Dedifferentiated amniotic fluid mesenchymal stem cell (primary cell): ENCODE data around the gene MIER2.

ENCODE experiments used
- DNase-seq: peaks from one replicate; pipeline ENCODE4 v3.0.0-alpha.2; 2016; ENCODE audit errors: extremely low spot score

The MIER2 gene

DNA sequence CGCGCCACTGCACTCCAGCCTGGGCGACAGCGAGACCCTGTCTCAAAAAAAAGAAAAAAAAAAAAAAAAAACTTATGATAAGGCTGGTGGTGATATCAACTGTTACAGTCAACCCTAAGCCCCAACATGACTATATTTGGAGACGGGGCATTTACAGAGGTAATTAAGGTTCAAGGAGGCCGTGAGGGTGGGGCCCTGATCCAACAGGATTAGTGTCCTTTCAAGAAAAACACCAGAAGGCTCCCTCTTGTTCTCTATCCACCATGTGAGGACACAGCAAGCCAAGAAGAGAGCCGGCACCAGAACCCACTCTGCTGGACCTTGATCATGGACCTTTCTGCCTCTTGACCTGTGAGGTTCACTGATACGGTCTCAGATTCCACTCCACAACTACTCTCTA is 14.1 kb downstream of the MIER2 start:
- DNase-seq = no peak

DNA sequence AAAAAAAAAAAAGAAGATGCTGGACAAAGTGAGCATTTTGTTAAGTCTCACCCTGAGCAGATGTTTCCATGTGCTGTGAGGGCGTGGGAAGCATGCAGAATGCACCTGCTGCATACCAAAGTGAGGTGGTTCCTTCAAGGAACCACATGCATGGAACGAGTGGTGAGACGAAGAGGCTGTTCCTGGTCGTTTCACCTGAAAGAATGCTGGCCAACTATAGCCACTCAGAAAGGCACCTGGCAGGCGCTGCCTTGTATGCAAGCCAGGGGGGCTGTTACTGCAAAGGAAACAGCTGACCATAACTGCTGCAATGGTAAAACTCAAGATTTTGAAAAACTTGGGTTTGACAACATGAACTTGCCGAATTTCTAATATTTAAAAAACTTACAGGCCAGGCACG is 14.7 kb downstream of the MIER2 start:
- no peak for DNase-seq

DNA sequence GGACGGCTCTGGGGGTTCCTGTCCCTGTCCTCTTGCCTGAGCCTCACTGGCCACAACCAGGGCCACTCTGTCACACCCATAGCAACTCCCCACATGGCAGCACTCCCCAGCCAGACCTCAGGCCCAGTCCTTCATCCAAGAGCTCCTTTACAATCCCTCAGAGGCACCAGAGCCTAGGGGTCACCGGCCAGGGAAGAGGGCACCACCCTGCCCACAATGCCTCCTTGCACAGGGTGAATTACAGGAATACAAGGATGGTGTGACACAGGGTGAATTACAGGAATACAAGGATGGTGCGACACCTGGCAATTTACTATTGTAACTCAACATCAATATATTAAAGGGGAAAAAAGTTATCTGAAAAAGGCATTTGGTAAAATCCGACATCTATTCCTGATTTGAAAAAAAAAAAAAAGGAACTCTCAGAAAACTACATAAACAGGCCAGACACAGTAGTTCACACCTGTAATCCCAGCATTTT is 16.5 kb downstream of the MIER2 start:
- no peak for DNase-seq

DNA sequence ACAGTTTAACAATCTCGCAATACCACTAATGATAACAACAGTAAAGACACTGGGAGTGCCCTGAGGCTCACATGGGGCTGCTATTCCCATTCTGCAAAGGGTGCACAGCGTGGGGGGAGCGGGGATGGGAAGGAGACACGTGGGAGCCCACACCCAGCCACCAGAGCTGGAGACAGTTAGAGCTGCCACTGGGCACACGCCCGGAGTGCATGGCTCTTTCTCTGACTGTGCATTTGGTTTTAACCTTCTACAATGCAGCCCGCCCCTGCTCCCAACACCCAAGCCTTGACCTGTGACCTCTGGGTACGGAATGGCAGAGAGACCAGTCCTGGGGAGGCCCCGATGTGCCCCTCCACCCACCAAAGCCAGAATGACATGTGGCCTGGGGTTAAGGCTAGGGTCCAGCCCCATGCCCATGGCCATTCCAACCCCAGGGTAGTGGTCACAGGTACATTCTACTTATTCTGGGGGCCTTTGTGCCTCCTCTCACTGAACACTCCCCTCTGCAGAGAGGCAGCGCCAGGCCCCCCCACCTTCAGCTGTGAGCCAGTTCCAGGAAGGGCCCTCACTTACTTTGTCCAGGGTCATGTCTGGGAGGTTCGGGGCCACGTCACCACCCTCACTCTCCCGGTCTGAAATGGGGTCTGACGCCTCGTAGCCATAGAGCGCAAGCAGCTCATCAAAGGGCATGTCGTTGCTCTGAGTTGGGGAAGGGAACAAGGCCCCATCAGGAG is 17.1 kb downstream of the MIER2 start:
- no peak for DNase-seq

DNA sequence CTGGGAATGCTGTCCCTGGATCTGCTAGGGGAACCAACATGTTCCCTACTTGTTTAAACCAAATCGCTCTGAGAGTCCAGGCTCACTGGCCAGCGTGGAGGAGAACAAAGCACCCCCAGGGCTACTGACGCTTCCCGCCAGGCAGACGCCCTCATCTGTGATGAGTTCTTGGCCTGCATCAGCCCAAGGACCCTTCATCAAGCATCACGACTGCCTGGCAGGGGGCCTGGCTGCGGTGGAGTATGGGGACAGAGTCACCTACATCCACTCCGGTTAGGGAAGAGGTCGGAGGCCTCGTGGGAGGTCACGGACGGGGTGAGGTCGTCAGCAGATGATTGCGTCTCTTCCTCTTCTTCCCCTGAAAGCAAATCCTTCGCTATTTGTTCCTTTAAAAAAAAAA is 17.7 kb downstream of the MIER2 start:
- no peak for DNase-seq

DNA sequence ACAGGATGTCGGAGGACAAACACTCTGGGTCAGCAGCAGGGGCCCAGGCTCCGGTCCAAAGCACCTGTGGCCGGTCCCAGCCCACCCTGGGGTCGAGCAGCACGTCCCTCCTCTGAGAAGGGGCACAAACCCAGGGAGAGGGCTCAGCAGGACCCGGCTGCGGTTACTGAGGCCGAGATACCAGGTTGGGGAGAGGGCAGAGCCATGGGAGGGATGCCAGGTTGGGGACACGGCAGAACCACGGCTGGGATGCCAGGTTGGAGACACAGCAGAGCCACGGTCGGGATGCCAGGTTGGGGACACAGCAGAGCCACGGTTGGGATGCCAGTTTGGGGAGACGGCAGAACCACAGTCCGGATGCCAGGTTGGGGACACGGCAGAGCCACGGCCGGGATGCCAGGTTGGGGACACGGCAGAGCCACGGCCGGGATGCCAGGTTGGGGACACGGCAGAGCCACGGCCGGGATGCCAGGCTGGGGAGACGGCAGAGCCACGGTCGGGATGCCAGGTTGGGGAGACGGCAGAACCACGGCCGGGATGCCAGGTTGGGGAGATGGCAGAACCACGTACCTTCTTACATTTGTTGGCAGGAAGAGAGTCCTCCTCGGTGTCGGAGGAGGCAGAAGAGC is 18.5 kb downstream of the MIER2 start:
- no peak for DNase-seq

DNA sequence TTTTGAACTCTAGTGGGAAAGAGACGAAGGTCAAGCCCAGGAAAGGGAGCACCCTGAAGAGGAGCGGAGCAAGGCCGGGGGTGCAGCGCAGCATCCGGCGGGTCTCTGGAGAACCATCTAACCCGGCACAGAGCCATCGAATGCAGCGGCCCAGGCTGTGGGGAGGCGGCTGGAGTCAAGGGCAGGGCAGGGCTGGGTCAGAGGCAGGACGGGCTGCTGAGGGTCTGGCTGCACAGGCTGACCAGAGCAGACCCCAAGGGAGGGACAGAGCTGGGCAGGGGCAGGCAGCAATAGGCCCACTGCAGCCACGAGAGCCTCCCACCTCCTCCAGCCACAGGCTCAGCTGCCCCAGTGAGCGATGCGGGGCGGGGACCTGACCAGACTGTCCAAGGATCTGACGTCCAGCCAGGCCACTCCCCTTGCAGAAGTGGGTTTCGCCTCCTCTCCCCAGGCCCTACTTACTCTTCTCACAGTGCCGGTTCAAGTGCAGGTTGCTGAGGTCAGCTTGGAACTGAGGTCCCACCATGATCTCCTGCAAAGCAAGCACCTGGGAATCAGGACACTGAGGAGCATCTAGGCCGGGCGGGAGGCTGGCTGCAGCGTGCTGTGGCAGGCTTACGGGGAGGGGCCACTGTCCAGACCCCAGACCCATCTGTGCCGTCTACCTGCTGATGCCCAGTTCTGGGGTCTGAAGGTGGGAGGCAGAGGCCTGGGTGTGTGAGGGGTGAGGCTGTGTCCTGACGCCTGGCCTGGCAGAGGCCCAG is 19.2 kb downstream of the MIER2 start:
- DNase-seq = no peak

DNA sequence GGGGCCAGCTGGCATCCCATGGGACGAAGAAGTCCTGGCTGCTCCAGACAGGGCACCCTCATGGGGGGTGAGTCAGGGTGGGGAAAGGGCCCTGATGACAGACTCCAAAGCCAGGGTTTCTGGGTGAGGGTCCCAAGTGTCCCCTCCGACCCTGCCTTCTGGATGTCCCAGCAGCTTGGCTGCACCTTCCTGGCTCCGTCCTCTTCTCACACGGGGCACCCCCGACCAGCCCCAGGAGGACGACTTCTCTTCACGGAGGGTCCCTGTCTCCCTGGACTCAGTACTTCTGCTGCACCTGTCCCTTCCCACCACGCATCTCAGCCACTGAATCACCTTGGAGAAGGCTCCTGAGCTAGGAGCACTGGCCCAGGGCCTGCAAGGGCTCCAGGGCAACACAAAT is 19.9 kb downstream of the MIER2 start:
- no peak for DNase-seq

DNA sequence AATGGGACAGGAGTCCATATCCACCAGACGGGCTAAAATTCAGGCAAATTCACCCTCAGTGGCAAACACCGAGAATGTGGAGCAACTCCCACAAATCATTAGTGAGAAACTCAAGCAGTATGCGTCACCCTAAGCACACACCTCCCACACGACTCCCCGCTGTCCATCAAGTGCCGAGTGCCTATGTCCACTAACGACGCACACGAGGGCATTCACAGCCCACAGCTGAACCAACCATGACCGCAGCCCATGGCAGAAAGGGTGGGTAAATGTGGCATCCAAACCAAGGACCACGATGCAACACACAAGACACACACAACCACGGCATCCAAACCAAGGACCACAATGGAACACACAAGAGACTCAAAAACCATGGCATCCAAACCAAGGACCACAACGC is 22.0 kb downstream of the MIER2 start:
- DNase-seq = no peak

DNA sequence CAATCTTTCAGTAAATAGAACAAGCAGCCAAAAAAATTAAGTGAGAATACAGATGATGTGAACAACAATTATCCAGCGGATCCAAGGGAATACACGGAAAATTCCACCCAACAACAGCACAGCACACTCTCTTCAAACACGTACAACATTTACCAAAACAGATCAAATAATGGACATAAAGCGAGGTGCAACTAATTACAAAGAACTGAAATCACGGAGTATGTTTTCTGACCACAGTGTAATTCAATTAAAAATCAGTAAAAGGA is 26.2 kb downstream of the MIER2 start:
- no peak for DNase-seq

DNA sequence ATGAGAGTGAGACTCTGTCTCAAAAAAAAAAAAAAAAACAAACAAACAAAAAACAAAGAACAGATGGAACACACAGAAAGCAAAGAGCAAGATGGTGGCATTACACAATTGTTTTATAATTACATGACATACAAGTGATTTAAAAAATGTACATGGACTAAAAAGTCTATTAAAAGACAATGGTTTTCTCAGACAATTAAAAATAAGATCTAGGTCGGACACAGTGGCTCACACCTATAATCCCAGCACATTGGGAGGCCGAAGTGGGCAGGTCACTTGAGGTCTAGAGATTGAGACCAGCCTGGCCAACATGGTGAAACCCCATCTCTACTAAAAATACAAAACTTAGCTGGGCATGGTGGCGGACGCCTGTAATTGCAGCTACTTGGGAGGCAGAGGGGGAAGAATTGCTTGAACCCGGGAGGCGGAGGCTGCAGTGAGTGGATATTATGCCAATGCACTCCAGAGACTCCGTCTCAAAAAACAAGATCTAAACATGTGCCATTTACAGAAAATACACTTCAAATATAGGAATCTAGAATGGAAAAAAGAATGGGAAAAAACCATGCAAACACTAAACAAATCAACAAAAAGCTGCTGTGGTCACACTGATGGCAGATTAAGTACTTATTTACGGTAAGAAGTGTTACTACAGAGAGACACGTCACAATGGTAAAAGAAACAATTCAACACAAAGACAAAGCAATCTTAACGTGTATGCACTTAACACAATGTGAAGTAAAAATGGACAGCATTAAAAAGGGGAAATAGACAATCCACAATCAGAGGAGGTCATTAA is 26.7 kb downstream of the MIER2 start:
- DNase-seq = no peak

DNA sequence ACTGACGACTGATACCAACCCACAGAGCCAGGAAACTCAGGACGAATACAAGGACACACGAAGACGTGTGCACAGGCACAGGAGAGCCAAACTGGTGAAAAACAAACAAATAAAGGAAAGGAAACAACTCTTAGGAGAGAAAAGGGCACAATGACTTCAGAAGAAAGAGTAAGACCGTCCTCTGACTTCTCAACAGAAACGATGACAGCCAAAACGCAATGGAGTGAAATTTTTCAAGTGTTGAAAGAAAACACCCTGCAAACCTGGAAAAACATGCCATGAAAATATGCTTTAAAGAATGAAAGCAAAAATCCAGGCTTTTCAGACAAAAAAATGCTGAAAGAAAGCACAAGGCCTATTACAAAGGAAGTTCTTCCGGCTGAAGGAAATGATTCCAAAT is 28.8 kb downstream of the MIER2 start:
- DNase-seq = no peak

DNA sequence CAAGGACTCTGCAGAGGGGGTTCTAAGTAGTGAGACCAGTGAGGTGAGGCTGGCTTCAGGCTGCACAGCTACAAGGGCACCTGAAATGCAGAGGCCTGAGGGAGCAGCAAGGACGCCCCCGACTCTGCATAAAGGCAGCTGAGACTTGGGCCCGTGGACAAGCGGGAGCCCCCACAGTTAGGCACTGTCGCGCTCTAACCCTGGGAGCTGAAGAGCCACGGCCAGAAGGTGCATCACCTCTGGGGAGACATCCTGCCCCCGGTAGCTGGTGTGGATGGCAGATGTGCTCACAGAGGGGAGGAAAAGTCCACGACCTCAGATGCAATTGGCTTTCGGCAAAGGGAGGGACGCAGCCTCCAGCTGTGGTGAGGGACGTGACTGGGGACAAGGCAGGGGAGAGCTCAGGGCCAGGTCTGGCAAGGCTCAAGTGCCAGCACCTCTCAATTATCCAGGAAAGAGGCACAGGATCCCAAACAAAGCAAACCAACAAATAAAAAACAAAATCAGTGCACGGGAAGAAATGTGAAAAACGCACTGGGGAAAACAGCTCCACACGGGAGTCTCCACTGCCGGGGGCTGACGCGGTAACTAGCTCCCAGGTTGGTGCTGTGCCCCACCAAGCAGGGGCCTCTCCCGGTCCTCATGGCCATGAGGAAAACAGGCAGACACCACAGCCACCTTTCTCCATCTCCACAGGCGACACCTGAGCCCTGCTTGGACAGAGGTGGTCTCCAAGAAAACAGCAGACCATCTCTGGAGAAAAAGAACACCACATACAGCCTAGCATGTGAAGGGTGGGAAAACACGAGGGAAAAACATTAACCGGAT is 30.4 kb downstream of the MIER2 start:
- DNase-seq = no peak

DNA sequence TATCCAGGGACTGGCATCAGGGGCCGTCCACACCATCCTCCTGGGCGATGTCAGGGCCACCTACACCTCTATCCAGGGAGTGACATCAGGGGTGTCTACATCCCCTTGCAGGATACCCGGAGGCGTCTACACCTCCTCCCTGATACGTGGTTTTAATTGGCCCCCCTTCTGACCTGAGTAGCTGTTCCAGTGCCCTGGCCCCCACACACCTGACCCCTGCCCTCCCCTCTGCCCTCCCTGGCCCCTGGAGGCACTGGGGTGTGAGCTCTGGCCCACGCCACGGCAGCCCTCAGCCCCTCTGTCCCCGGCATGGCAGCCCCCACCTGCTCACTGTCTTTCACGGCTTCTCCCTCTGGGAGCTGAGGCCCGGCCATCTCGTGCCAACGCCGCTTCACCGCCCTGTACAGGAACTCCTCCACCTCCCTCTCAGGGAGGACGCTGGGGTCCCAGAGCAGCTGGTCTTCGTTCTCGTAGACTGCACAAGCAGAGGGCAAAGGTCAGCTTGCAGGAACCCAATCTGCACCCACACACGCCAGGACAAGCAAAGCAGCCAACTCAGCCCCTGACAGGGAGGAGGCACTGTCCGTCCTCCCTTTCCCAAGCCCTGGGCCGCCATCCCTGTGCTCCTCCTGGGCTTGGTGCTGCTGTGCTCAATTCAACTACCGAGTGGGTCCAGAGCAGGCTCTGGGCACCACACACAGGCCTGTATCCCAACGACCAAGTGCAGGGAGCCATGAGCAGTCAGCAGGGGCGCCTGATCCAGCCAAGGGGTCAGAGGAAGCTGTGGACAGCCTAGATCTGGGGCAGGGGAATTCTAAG is 31.2 kb downstream of the MIER2 start:
- DNase-seq = no peak

DNA sequence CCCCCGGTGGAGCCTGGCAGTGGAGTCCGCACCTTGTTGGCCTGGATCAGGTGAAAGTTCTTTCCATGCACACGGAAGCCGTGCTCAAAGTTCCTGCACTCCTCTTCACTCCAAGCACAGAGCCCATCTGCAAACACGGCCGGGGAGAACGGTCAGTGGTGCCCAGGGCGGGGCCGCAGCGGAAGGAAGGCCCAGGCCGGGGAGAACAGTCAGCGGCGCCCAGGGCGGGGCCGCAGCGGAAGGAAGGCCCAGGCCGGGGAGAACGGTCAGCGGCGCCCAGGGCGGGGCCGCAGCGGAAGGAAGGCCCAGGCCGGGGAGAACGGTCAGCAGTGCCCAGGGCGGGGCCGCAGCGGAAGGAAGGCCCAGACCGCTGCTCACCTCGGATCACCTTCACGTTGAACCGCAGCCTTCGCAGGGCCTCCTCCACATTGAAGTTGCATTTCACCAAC is 32.8 kb downstream of the MIER2 start:
- no peak for DNase-seq

DNA sequence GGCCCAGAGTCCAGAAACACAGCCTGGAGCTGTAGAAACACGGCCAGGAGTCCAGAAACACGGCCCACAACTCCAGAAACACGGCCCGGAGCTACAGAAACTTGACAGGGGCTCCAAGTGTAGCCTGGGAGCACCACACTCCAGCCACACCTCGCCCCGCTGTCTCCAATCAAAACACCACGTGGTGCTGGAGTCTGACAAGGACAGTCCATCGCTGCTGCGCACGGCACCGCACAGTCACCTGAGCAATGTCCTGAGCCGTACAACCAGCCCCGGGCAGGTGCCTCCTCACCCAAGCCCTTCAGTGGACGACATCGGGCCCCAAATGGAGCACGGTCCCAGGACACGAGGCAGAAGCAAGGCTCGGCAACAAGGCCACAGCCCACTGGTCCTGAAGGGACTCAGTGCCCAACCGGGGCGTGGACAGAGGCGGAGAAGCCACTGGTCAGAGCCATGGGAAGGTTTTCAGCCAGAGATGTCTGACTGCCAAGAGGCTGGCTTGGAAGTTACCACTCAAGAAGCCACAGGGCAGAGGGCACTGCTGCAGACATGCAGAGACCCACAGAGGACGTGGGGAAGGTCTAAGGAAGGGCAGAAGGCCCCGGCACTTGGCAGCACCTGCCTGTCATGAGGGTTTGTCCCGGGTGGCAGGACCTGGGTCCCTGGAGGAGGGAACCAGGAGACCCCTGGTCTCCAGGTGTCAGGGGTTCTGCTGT is 33.7 kb downstream of the MIER2 start:
- no peak for DNase-seq

DNA sequence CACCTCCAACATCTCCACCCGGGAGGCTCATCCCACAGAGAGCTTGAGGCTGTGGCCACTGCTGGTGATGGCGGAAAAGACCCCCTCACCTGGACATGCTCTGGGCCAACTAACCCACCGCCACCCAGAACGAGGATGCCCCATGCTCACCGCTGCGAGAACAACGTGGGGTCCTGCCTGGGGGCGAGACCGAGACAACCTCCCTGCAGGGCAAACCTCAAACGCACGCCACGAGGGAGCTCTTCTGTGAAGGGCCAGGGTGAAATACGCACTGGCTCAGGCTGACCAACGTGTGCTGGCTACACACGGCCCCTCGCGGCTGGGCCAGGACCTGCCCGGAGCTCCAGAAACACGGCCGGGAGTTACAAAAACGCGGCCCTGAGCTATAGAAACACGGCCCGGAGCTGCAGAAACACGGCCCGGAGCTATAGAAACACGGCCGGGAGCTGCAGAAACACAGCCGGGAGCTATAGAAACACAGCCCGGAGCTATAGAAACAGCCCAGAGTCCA is 34.4 kb downstream of the MIER2 start:
- no peak for DNase-seq

DNA sequence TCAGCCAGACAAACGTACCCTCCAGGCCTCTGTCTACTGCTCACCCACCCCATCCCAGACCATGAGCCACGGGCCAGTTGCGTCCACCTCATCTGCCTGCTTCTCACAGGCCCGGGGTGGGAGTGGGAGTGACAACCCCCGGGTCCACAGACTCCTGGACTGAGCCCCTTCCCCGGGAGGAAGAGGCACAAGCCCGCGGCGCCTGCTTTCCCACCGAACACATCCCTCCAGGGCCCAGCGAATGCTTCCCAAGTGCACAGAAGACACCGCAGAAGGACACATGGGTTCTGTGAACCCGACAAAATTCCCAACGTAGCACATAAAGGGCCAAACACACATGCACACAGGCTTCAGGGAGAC is 35.4 kb downstream of the MIER2 start:
- no peak for DNase-seq

DNA sequence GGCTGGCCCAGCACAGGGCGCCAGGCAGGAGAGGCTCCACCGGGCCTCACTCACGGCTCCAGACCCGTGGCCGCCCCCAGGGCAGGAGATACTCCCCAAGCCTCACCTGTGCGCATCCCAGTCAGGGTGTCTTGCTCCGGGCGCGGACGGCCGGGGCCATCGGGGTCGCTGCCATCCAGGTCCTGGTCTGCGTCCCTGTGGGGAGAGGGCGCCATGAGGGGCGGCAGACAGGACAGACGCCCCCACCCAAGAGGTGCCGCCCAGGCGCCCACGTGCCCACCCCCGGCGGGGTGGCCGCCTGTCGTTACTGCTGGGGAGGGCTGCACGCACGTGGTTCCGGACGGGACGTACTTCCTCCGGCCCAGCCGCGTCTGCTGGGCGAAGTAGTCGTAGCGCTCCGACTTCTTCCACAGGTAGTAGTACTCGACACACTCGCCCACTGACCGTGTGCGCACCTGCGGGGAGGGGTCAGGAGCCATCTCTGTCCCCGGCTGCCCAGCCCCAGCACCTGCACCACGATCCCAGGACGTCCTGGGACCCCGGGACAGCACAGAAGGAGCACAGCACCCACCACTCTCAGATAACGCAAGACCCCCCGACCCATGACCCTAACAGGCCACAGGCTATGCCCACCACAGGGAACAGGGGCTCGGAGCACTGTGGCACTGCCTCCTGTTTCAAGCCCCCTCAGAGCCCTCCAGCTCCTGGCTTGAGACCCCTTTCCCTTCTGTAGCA is 36.0 kb downstream of the MIER2 start:
- DNase-seq = no peak
